ENCODE measurements around the gene TNRC6B.
"Not testable (repeated sequence)": the region's sequence is repeated elsewhere in the genome, so short reads cannot be mapped to it uniquely, and the experiment has no call there.

Gene TNRC6B

GRCh38 chr22:40196628-40197360, 19.1 kb downstream of the TNRC6B start:
- no peak for DNase-seq (ENCODE audit: low read depth)
- TF ChIP-seq, protein P1, sequence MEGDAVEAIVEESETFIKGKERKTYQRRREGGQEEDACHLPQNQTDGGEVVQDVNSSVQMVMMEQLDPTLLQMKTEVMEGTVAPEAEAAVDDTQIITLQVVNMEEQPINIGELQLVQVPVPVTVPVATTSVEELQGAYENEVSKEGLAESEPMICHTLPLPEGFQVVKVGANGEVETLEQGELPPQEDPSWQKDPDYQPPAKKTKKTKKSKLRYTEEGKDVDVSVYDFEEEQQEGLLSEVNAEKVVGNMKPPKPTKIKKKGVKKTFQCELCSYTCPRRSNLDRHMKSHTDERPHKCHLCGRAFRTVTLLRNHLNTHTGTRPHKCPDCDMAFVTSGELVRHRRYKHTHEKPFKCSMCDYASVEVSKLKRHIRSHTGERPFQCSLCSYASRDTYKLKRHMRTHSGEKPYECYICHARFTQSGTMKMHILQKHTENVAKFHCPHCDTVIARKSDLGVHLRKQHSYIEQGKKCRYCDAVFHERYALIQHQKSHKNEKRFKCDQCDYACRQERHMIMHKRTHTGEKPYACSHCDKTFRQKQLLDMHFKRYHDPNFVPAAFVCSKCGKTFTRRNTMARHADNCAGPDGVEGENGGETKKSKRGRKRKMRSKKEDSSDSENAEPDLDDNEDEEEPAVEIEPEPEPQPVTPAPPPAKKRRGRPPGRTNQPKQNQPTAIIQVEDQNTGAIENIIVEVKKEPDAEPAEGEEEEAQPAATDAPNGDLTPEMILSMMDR (conservative IDR thresholded peaks at IDR 0.05; ENCODE audit: low read depth, low read length): no peak
- no peak overlapping the region for H3K4me3 ChIP-seq (ENCODE audit: low read length)

DNA sequence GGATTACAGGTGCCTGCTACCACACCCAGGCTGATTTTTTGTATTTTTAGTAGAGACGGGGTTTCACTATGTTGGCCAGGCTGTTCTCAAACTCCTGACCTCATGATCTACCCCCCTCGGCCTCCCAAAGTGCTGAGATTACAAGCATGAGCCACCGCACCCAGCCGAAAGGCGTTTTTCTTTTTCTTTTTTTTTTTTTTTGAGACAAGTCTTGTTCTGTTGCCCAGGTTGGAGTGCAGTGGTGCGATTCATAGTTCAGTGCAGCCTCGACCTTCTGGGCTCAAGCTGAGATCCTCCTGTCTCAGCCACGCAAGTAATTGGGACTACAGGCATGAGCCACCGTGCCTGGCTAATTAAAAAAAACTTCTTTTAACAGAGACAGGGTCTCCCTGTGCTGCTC, 19.7 kb downstream of the TNRC6B start:
- not testable (repeated sequence) for H3K4me3 ChIP-seq (ENCODE audit: low read length); DNase-seq (ENCODE audit: low read depth)

DNA sequence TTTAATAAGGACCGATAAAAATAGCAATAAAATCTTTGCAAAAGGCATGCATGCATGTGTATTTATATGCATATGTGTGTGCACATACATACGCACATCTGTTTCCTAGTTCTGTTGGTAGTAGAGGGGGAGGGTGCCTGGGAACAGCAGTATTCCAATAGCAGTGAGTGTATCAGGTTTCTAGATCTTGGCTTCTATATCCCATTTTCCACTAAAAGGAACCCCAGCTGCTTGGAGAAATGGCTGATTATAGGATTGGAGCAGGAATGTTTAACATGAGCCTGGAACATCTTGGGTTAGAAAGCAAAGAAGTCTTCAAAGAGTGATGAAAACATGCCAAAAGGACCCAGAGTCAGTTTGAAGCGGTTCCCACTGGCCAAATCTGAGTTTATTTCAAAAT, 21.0 kb downstream of the TNRC6B start:
- TF ChIP-seq, protein P1 (conservative IDR thresholded peaks at IDR 0.05; ENCODE audit: low read depth, low read length): no peak
- H3K4me3 ChIP-seq (ENCODE audit: low read length): no peak overlapping the region
- DNase-seq (ENCODE audit: low read depth): no peak

DNA sequence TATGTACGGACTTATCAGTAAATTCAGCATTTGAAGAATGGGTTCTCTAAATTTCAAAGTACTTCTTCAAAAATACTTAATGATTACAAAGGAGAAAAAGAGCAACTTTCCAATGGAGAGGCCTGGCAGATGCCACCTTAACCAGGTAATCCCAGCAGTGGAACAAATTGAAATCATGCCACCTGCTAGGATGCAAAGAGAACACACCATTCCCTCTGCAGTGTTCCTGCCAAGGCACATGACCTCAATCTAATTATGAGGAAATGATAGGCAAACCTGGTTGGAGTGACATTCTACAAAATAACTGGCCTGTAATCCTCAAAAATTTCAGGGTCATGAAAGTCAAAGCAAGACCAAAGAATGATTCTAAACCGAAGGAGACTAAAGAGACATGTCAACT, 21.5 kb downstream of the TNRC6B start:
- DNase-seq (ENCODE audit: low read depth): no peak
- no peak overlapping the region for H3K4me3 ChIP-seq (ENCODE audit: low read length)
- TF ChIP-seq, protein P1 (conservative IDR thresholded peaks at IDR 0.05; ENCODE audit: low read depth, low read length): no peak

DNA sequence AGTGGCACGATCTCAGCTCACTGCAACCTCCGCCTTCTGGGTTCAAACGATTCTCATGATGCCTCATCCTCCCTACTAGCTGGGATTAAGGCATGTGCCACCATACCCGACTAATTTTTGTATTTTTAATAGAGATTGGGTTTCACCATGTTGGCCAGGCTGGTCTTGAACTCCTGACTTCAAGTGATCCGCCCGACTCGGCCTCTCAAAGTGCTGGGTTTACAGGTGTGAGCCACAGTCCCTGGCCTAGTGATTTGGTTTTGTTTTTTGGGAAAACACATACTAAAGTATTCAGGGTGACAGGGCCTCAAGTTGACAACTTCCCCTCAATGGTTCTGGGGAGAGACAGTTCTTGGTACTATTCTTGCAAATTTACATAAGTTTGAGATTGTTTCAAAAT, 22.1 kb downstream of the TNRC6B start:
- TF ChIP-seq, protein P1 (conservative IDR thresholded peaks at IDR 0.05; ENCODE audit: low read depth, low read length): no peak

GRCh38 chr22:40200795-40201530, 23.2 kb downstream of the TNRC6B start:
- DNase-seq (ENCODE audit: low read depth): no peak
- H3K4me3 ChIP-seq (ENCODE audit: low read length): no peak overlapping the region
- TF ChIP-seq, protein P1 (conservative IDR thresholded peaks at IDR 0.05; ENCODE audit: low read depth, low read length): no peak

More for the DNA sequence above, 22.1 kb downstream of the TNRC6B start:
- no peak overlapping the region for H3K4me3 ChIP-seq (ENCODE audit: low read length)
- DNase-seq (ENCODE audit: low read depth): no peak

DNA sequence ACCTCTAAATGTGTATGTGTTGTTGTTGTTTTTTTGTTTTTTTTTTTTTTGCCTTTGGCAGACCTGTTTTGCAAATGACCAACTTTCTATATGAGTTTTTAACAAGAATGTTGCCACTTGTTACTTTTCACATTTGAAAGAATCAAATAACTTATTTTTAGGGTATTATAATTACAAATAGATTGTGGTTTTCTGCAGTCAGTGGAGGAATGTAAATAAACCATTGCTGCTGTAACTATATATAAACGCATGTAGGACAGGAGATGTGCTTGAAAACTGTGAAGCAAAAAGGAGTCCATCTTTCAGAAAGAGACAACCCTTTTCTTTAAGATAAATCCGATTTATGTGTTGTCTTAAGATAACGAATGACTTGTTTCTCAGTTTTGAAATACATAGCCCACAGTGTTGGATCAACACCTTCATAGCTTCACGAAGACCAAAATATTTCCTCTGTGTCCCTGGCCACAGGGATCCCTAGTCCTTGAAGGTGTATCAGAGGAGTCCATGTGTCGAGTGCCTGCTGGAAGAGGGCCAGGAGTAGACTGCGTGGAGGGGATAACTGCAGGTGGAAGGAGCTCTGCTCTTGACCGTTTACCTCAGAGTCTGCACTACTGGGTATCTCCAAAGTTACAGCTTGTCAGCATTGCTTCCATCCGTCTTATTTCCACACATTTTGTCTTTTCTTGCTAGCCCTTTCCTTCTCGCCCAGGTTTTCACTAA, 24.7 kb downstream of the TNRC6B start:
- no peak overlapping the region for H3K4me3 ChIP-seq (ENCODE audit: low read length)
- DNase-seq (ENCODE audit: low read depth): no peak
- TF ChIP-seq, protein P1 (conservative IDR thresholded peaks at IDR 0.05; ENCODE audit: low read depth, low read length): no peak
